Transverse colon (tissue), 4 donors: ENCODE results near the gene USP37. TPM values are rescaled to one million over a fixed set of nuclear protein-coding genes. Genes with fewer than 3 reads are reported as not detected.

Experiments used
- DNase-seq: peaks from one replicate; pipeline ENCODE4 v3.0.0-alpha.2; 2019
- H3K27ac ChIP-seq, 4 donors: fragments of 200-600 bp; sonication (generic); 2 replicates each; pipeline ENCODE4 v1.5.1; 2016 to 2018; ENCODE audit warnings: inconsistent platforms in 4 of 4
- H3K27me3 ChIP-seq: fragments of 200-600 bp; sonication (generic); 2 replicates; pipeline ENCODE4 v1.5.1; 2017; ENCODE audit warnings: inconsistent platforms
- H3K36me3 ChIP-seq, 4 donors: fragments of 200-600 bp; sonication (generic); 2 replicates each; pipeline ENCODE4 v1.5.1; 2017 to 2019; ENCODE audit warnings: inconsistent platforms in 4 of 4
- H3K4me1 ChIP-seq, 4 donors: fragments of 200-600 bp; sonication (generic); 2 replicates each; pipeline ENCODE4 v1.5.1; 2017 to 2020; ENCODE audit warnings: inconsistent platforms in 4 of 4
- H3K4me3 ChIP-seq, 4 donors: fragments of 200-600 bp; sonication (generic); 1 replicate in 1 of 4; 2 replicates in 3 of 4; pipeline versions ENCODE4 v1.5.1 to v1.6.1; 2017 to 2019; ENCODE audit warnings: inconsistent platforms in 4 of 4
- H3K9me3 ChIP-seq, 2 donors: fragments of 200-600 bp; sonication (generic); 2 replicates each; pipeline ENCODE4 v1.5.1; 2017 to 2019; ENCODE audit warnings: inconsistent platforms in 2 of 2
- EP300 ChIP-seq: sonication (generic); formaldehyde crosslinking; IDR thresholded peaks from one replicate; pipeline ENCODE4 v1.6.1; 2017; ENCODE audit warnings: antibody characterized with exemption, low read depth
- POLR2A ChIP-seq: fragments of 450-650 bp; IDR thresholded peaks from one replicate; pipeline ENCODE4 v1.6.1; 2016; ENCODE audit warnings: antibody characterized with exemption, mild to moderate bottlenecking, moderate library complexity
- POLR2AphosphoS5 ChIP-seq, 3 donors: sonication (generic); formaldehyde crosslinking; IDR thresholded peaks; one replicate each; pipeline ENCODE4 v1.6.1; 2016; ENCODE audit warnings: antibody characterized with exemption in 3 of 3
- WGBS, 2 donors: methylation state at CpG; one replicate each; pipeline ENCODE4 v1.1.5; 2018; ENCODE audit warnings: low coverage in 1 of 2; 5-methylcytosine and 5-hydroxymethylcytosine counted together
- in situ Hi-C, 4 donors: fragments of 200-750 bp; cut with MboI; loops; one replicate each; pipeline versions ENCODE4 v1.15.0 to v1.15.1; 2017; ENCODE audit warnings: low sequenced_read_pairs in 3 of 4, low pct_ligation_motif_present in 1 of 4, low pct_unique_long_range_greater_than_20kb in 1 of 4
- intact Hi-C: fragments of 100-400 bp; cut with DNase I; formaldehyde crosslinking; loops from one replicate; pipeline ENCODE4 v1.15.1; 2023; ENCODE audit warnings: low total_unique reads
- total RNA-seq, 4 donors: library from RNA; depleted of rRNA; stranded (reverse); fragments of >200 nt; gene quantifications; one replicate each; pipeline ENCODE4 v1.1.0, GENCODE V29; 2016
- TF ChIP-seq, protein P1 (sequence below), 5 experiments: fragments of 200-600 bp in 3 of 5; fragments of 450-650 bp in 2 of 5; sonication (generic) in 3 of 5; IDR thresholded peaks; 1 replicate in 2 of 5; 2 replicates in 3 of 5; pipeline ENCODE4 v1.5.1; 2016 to 2017; ENCODE audit warnings: antibody characterized with exemption in 5 of 5, inconsistent platforms in 3 of 5, mild to moderate bottlenecking in 2 of 5, moderate library complexity in 1 of 5

The USP37 gene
- total RNA-seq, 4 donors from 2014 or later, result 1.4 to 15.7 (median 8.1) TPM

DNA sequence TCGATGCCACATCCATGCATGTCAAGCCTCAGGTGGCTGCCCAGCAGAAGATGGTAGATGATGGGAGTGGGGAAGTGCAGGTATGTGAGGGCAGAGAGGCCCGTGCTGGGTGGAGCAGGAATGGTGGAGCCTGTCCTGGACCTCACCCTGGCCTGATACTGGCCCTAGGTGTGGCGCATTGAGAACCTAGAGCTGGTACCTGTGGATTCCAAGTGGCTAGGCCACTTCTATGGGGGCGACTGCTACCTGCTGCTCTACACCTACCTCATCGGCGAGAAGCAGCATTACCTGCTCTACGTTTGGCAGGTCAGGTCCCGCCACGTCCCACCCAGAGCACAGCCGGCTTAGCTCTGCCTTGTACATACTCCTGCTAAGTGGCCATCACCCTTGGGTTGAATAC lies 136.3 kb downstream of the USP37 start:
- whole genome bisulfite sequencing, 2 donors, result 89% methylated on average over 10 of the region's 10 CpGs; no CpG with 5 or more reads in 1 of the 2 donors
- DNase-seq, result no peak
- no peaks in the 10 kb centered on the region for H3K27me3 ChIP-seq
- TF ChIP-seq EP300, result no peak
- TF ChIP-seq, protein P1, sequence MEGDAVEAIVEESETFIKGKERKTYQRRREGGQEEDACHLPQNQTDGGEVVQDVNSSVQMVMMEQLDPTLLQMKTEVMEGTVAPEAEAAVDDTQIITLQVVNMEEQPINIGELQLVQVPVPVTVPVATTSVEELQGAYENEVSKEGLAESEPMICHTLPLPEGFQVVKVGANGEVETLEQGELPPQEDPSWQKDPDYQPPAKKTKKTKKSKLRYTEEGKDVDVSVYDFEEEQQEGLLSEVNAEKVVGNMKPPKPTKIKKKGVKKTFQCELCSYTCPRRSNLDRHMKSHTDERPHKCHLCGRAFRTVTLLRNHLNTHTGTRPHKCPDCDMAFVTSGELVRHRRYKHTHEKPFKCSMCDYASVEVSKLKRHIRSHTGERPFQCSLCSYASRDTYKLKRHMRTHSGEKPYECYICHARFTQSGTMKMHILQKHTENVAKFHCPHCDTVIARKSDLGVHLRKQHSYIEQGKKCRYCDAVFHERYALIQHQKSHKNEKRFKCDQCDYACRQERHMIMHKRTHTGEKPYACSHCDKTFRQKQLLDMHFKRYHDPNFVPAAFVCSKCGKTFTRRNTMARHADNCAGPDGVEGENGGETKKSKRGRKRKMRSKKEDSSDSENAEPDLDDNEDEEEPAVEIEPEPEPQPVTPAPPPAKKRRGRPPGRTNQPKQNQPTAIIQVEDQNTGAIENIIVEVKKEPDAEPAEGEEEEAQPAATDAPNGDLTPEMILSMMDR (IDR thresholded peaks at IDR 0.05), result no peak
- no peak for TF ChIP-seq POLR2AphosphoS5 (IDR thresholded peaks at IDR 0.05)
- TF ChIP-seq POLR2A, result no peak
- no peak overlapping the region for H3K27ac ChIP-seq
- intact Hi-C loops (loop anchor here (5.0 kb wide), 1 partner anchor 910 kb away; no protein-coding TSS in a partner anchor), in situ Hi-C loops (no loop called here)
- no peak overlapping the region for H3K4me3 ChIP-seq
- H3K9me3 ChIP-seq, result no peaks in the 10 kb centered on the region
- H3K36me3 ChIP-seq, result peaks cover 0 to 9% (median 0%) of the 10 kb centered on the region in 4 donors
- no peaks in the 10 kb centered on the region for H3K4me1 ChIP-seq

DNA sequence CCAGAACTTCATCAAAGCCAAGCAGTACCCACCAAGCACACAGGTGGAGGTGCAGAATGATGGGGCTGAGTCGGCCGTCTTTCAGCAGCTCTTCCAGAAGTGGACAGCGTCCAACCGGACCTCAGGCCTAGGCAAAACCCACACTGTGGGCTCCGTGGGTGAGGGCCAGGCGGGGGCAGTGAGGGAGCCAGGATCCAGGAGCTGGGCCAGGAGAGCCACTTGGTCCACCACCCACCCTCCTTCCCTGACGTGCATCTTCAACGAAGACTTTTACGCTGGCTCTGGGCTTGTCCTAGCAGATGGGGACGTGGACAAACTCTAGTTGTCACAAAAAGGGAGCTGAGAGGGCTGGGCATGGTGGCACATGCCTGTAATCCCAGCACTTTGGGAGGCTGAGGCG lies 137.4 kb downstream of the USP37 start:
- intact Hi-C loops (loop anchor here (5.0 kb wide), 1 partner anchor 912 kb away; no protein-coding TSS in a partner anchor), in situ Hi-C loops (no loop called here)
- no peaks in the 10 kb centered on the region for H3K9me3 ChIP-seq
- H3K4me3 ChIP-seq, result no peak overlapping the region
- WGBS, 2 donors, result 68 to 90% methylated on average over 4 to 11 of the region's 11 CpGs
- no peak for DNase-seq
- H3K36me3 ChIP-seq, result peaks cover 0 to 4% (median 0%) of the 10 kb centered on the region in 4 donors
- no peak overlapping the region for H3K27ac ChIP-seq
- no peaks in the 10 kb centered on the region for H3K4me1 ChIP-seq
- TF ChIP-seq POLR2A (no peak), EP300 (no peak), POLR2AphosphoS5 (IDR thresholded peaks at IDR 0.05) (no peak)
- TF ChIP-seq, protein P1 (IDR thresholded peaks at IDR 0.05), result no peak
- H3K27me3 ChIP-seq, result no peaks in the 10 kb centered on the region

DNA sequence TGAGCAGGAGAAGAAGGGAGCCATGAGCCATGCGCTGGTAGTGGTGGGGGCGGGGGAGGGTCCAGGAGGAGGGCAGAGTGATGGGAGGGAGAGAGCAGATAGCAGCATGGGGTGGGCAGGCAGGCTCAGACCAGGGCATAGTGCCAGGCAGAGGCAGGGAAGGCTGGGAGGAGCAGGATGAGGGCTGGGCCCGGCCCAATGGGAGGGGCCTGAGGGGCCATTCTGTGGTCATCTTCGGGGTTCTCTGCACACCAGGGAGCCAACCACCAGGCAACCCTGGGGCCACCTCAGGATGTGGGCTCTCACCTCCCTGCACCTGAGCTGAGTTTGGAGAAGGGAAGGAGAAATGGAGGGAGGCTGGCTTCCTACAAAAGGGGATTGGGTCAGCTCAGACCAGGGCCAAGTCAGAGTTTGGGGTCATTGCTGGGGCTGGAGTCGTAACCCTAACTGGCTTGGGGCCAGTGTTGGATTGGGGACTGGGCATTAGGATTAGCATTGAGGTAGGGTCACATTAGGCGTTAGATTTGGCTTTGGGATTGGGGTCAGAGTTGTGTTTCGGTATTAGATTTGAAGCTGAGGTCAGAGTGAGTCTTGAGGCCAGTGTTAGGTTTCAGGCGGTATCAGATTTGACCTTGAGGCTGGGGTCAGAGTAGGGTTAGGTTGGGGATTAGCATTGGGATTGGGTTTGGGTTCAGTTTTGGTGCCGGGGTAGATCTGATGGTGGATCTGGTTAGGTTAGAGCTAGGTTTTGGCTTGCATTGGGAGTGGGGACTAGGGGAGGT lies 138.0 kb downstream of the USP37 start:
- in situ Hi-C loops, result no loop called here
- 70 to 92% methylated on average over 2 to 9 of the region's 9 CpGs for WGBS, 2 donors
- intact Hi-C loops, result loop anchor here (5.0 kb wide), 1 partner anchor 912 kb away; no protein-coding TSS in a partner anchor
- DNase-seq, result no peak
- peaks cover 0 to 4% (median 0%) of the 10 kb centered on the region in 4 donors for H3K36me3 ChIP-seq
- no peaks in the 10 kb centered on the region for H3K9me3 ChIP-seq
- H3K27me3 ChIP-seq, result no peaks in the 10 kb centered on the region
- H3K27ac ChIP-seq, result no peak overlapping the region
- no peaks in the 10 kb centered on the region for H3K4me1 ChIP-seq
- no peak overlapping the region for H3K4me3 ChIP-seq
- no peak for TF ChIP-seq EP300

DNA sequence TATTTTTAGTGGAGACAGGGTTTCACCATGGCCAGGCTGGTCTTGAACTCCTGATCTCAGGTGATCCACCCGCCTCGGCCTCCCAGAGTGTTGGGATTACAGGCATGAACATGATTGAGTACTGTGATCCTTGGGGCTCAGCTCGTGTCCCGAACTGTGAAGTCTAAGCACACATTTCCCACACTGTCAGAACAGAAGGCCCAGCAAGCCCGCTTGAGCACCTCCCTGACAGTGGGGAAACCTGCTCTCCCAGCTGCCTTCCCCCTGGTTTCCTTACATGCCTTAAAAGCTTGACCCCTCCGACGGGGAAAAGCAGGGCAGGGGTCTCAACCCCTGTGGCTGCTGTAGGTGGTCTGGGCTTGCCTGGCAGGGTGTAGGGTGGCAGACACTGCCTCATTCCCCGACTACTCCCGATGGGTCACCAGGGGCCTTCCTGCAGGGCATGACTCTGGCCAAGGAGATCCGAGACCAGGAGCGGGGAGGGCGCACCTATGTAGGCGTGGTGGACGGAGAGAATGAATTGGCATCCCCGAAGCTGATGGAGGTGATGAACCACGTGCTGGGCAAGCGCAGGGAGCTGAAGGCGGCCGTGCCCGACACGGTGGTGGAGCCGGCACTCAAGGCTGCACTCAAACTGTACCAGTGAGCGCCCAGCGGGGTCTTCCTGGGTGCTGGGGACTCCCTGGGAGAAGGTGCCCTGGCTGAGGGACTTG lies 139.1 kb downstream of the USP37 start:
- in situ Hi-C loops (no loop called here), intact Hi-C loops (no loop called here)
- H3K36me3 ChIP-seq, result peaks cover 0 to 4% (median 0%) of the 10 kb centered on the region in 4 donors
- no peak overlapping the region for H3K27ac ChIP-seq
- H3K27me3 ChIP-seq, result no peaks in the 10 kb centered on the region
- no peak for DNase-seq
- H3K4me3 ChIP-seq, result no peak overlapping the region
- WGBS, 2 donors, result 93% methylated on average over 24 of the region's 24 CpGs; no CpG with 5 or more reads in 1 of the 2 donors
- H3K9me3 ChIP-seq, result no peaks in the 10 kb centered on the region
- no peak for TF ChIP-seq POLR2A
- no peaks in the 10 kb centered on the region for H3K4me1 ChIP-seq

- DNase-seq, result no peak
- H3K27ac ChIP-seq, result no peak overlapping the region
These were observed 140.4 kb downstream of the USP37 start for GRCh38 chr2:218427741-218428140.

More at GRCh38 chr2:218427741-218428140, 140.4 kb downstream of the USP37 start:
- Histone ChIP-seq H3K4me1 (no peaks in the 10 kb centered on the region), H3K36me3 (peaks cover 0 to 4% (median 0%) of the 10 kb centered on the region in 4 donors), H3K27me3 (no peaks in the 10 kb centered on the region), H3K9me3 (no peaks in the 10 kb centered on the region), H3K4me3 (no peak overlapping the region)
- WGBS, 2 donors, result 50 to 82% methylated on average over 1 to 11 of the region's 11 CpGs
- TF ChIP-seq EP300, result no peak
- TF ChIP-seq, protein P1 (IDR thresholded peaks at IDR 0.05), result no peak
- TF ChIP-seq POLR2AphosphoS5 (IDR thresholded peaks at IDR 0.05), result no peak
- intact Hi-C loops (no loop called here), in situ Hi-C loops (no loop called here)
